Measurements from ENCODE around the gene RANBP10. TPM values are rescaled to one million over a fixed set of nuclear protein-coding genes. Genes with fewer than 3 reads are reported as not detected.

RANBP10 gene
- total and polyA plus RNA-seq, 4 donors: 6.7 to 23.0 (median 14.3) TPM

DNA sequence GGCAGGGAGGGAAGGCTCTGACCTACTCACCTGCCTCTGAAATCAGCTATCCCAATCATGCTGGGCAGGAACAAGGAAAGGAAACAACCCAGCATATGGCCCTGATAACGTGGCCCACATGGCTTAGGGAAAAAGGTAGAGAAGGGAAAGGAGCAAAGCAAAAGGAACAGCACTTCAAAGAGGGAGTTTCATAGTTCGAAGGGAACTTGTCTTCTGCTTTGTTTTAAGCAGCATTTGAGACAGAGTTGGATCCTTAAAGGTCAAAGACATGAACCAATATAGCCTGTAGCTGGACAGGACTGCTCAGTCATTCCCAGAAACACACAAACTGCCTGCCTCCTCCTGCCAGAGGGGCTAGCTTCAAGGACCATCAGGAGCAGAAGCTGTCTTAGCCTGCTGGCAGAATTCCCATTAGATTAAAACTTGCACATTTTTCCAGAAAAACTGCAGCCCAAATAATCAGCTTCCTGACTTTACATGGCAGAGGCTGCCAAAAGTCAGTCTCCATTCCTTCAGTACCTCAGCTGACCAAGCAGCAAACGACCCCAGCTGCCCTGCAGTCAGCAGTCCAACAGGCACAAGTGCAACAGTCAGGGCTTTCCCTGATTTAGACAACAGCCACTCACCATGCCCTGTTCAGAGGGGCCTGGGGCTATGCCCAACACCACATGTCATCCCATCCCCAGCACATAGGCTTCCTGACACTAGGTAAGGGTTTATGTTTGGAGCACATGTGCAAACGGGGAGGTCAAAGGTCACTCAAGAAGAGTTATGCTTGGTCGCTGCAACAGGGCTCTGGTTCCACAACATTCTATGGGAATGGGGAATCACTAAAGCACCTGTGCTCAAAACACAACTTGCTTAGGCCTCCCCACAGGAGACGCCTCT lies 32.5 kb downstream of the RANBP10 start:
- TF ChIP-seq, protein P1, sequence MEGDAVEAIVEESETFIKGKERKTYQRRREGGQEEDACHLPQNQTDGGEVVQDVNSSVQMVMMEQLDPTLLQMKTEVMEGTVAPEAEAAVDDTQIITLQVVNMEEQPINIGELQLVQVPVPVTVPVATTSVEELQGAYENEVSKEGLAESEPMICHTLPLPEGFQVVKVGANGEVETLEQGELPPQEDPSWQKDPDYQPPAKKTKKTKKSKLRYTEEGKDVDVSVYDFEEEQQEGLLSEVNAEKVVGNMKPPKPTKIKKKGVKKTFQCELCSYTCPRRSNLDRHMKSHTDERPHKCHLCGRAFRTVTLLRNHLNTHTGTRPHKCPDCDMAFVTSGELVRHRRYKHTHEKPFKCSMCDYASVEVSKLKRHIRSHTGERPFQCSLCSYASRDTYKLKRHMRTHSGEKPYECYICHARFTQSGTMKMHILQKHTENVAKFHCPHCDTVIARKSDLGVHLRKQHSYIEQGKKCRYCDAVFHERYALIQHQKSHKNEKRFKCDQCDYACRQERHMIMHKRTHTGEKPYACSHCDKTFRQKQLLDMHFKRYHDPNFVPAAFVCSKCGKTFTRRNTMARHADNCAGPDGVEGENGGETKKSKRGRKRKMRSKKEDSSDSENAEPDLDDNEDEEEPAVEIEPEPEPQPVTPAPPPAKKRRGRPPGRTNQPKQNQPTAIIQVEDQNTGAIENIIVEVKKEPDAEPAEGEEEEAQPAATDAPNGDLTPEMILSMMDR (IDR thresholded peaks at IDR 0.05; ENCODE audit: control extremely low read depth, extremely low read depth): no peak
- DNase-seq (peak; percentile 22 to 54 (median 41)), ATAC-seq (ENCODE audit: insufficient read depth, low FRiP score) (no peak)
- Histone ChIP-seq H3K9me3 (ENCODE audit: control insufficient read depth in 4 of 4, insufficient read depth in 3 of 4, low read length in 3 of 4) (peaks cover 0 to 2% (median 0%) of the 10 kb centered on the region in 4 donors), H3K36me3 (ENCODE audit: control insufficient read depth in 4 of 4, insufficient read depth in 4 of 4, low read length in 4 of 4) (peaks cover 0 to 4% (median 0%) of the 10 kb centered on the region in 4 donors), H3K27me3 (ENCODE audit: control insufficient read depth in 3 of 3, insufficient read depth in 3 of 3, low read length in 2 of 3) (no peaks in the 10 kb centered on the region), H3K4me1 (ENCODE audit: control insufficient read depth in 5 of 5, insufficient read depth in 5 of 5, low read length in 5 of 5) (peaks cover 7 to 13% (median 12%) of the 10 kb centered on the region in 5 donors), H3K27ac (ENCODE audit: low read depth in 1 of 2, low read length in 1 of 2) (peak overlapping the region in 1 of 2 donors; percentile 23), H3K4me3 (no peak overlapping the region), H3K9ac (ENCODE audit: insufficient read depth in 1 of 2, low read length in 2 of 2) (no peak overlapping the region)
- WGBS, 2 donors: 70 to 75% methylated on average over 6 of the region's 6 CpGs

- H3K4me1 ChIP-seq (ENCODE audit: control insufficient read depth in 5 of 5, insufficient read depth in 5 of 5, low read length in 5 of 5): peaks cover 7 to 13% (median 12%) of the 10 kb centered on the region in 5 donors
- H3K4me3 ChIP-seq: no peak overlapping the region
- TF ChIP-seq, protein P1 (IDR thresholded peaks at IDR 0.05; ENCODE audit: control extremely low read depth, extremely low read depth): no peak
- H3K9me3 ChIP-seq (ENCODE audit: control insufficient read depth in 4 of 4, insufficient read depth in 3 of 4, low read length in 3 of 4): peaks cover 0 to 2% (median 0%) of the 10 kb centered on the region in 4 donors
- WGBS, 2 donors: 37 to 38% methylated on average over 4 of the region's 4 CpGs
- ATAC-seq (ENCODE audit: insufficient read depth, low FRiP score) (no peak), DNase-seq (peak in 2 of 3 donors; percentile 41 to 67)
- H3K36me3 ChIP-seq (ENCODE audit: control insufficient read depth in 4 of 4, insufficient read depth in 4 of 4, low read length in 4 of 4): peaks cover 0 to 4% (median 0%) of the 10 kb centered on the region in 4 donors
- H3K27ac ChIP-seq (ENCODE audit: low read depth in 1 of 2, low read length in 1 of 2): peak overlapping the region in 1 of 2 donors; percentile 23
- H3K9ac ChIP-seq (ENCODE audit: insufficient read depth in 1 of 2, low read length in 2 of 2): no peak overlapping the region
- no peaks in the 10 kb centered on the region for H3K27me3 ChIP-seq (ENCODE audit: control insufficient read depth in 3 of 3, insufficient read depth in 3 of 3, low read length in 2 of 3)
Measured at GRCh38 chr16:67773099-67773498, 33.3 kb downstream of the RANBP10 start.

DNA sequence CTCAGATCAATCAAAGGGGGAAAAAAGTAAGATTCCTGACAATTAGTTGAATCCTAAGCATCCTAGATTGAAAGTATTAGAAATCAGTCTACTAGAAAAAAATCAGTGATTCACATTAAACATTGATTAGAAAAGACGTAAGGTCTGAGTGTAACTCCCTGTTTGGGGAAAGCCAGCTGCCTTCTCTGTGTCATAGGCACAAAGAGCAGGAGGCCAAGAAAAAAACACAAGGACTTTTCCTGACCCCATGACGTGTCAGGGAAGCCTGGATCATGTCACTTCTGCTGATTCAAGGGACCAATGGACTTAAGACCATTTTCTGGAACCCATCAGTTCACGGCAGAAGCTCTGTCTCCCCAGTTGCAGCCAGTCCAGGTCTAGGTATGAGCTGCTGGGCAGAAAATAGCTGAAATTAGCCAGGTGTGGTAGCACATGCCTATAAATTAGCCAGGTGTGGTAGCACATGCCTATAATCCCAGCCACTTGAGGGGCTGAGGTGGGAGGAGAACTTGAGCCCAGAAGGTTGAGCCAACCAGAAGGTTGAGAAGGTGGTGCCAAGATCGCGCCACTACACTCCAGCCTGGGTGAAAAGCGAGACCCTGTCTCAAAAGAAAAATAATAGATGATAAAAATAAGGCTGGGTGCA lies 35.9 kb downstream of the RANBP10 start:
- no peak overlapping the region for H3K27ac ChIP-seq (ENCODE audit: low read depth in 1 of 2, low read length in 1 of 2)
- DNase-seq (no peak), ATAC-seq (ENCODE audit: insufficient read depth, low FRiP score) (no peak)
- H3K27me3 ChIP-seq (ENCODE audit: control insufficient read depth in 3 of 3, insufficient read depth in 3 of 3, low read length in 2 of 3): no peaks in the 10 kb centered on the region
- no peak overlapping the region for H3K4me3 ChIP-seq
- peaks cover 0 to 4% (median 2%) of the 10 kb centered on the region in 4 donors for H3K36me3 ChIP-seq (ENCODE audit: control insufficient read depth in 4 of 4, insufficient read depth in 4 of 4, low read length in 4 of 4)
- 95 to 99% methylated on average over 6 of the region's 6 CpGs for WGBS, 2 donors
- H3K9ac ChIP-seq (ENCODE audit: insufficient read depth in 1 of 2, low read length in 2 of 2): no peak overlapping the region
- peaks cover 7 to 13% (median 12%) of the 10 kb centered on the region in 5 donors for H3K4me1 ChIP-seq (ENCODE audit: control insufficient read depth in 5 of 5, insufficient read depth in 5 of 5, low read length in 5 of 5)
- TF ChIP-seq, protein P1 (IDR thresholded peaks at IDR 0.05; ENCODE audit: control extremely low read depth, extremely low read depth): no peak
- H3K9me3 ChIP-seq (ENCODE audit: control insufficient read depth in 4 of 4, insufficient read depth in 3 of 4, low read length in 3 of 4): peaks cover 0 to 2% (median 0%) of the 10 kb centered on the region in 4 donors

Measured in lung (tissue), 12 donors.